GM12891 (cell line): ENCODE measurements around the gene CSAG2. TPM values are rescaled to one million over a fixed set of nuclear protein-coding genes. Genes with fewer than 3 reads are reported as not detected.
"Not testable (repeated sequence)": the region's sequence is repeated elsewhere in the genome, so short reads cannot be mapped to it uniquely, and the experiment has no call there.

Experiments
- DNase-seq: peaks from one replicate; pipeline ENCODE4 v3.0.0; 2011; ENCODE audit warnings: low spot score; ENCODE audit not compliant: insufficient read length
- FAIRE-seq: peaks from 2 replicates; lab custom pipeline; 2011; peaks lifted over from hg19 to GRCh38; lab: Jason Lieb, UNC
- PAX5 ChIP-seq: IDR thresholded peaks from 2 replicates; pipeline ENCODE4 v1.6.1; 2011; ENCODE audit warnings: low read length, moderate library complexity, mild to moderate bottlenecking; ENCODE audit not compliant: insufficient read depth, severe bottlenecking
- POLR2A ChIP-seq: IDR thresholded peaks from 2 replicates; pipeline ENCODE4 v1.6.1; 2011; ENCODE audit warnings: low read depth, low read length, control low read depth
- POLR2AphosphoS5 ChIP-seq: IDR thresholded peaks from 2 replicates; pipeline ENCODE4 v1.6.1; 2011; ENCODE audit warnings: low read depth, low read length, control low read depth
- POU2F2 ChIP-seq: IDR thresholded peaks from 2 replicates; pipeline ENCODE4 v1.6.1; 2011; ENCODE audit warnings: low read depth, mild to moderate bottlenecking, control low read depth, low read length, moderate library complexity
- SPI1 ChIP-seq: IDR thresholded peaks from 2 replicates; pipeline ENCODE4 v1.6.1; 2011; ENCODE audit warnings: low read depth, low read length, control low read depth
- TAF1 ChIP-seq: IDR thresholded peaks from 2 replicates; pipeline ENCODE4 v1.6.1; 2011; ENCODE audit warnings: low read depth, low read length, control low read depth
- polyA plus RNA-seq: library from polyadenylated mRNA; unstranded; fragments of >200 nt; gene quantifications from one replicate; pipeline ENCODE4 v1.2.1, GENCODE V29; 2012; ENCODE audit warnings: low read depth, missing spikeins, inconsistent platforms; ENCODE audit not compliant: missing spikeins

Gene CSAG2, protein sequence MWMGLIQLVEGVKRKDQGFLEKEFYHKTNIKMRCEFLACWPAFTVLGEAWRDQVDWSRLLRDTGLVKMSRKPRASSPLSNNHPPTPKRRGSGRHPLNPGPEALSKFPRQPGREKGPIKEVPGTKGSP
- polyA plus RNA-seq, result not detected

DNA sequence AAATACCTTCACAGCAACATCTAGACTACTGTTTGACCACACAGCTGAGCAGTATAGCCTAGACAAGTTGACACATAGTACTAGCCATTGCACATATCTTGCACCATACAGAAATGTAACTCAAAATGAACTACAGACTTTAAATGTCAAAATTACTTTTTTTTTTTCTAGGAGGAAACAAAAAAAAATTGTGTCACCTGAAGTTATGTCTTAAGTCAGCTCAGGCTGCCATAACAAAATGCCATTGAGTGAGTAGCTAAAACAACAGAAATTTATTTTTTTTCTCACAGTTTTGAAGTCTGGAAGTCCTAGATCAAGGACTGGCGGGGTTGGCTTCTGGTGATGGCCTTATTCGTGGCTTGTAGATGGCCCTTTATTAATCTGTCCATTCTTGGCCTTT is at the start of gene CSAG2:
Gene CSAG2, minus strand, starts transcription at position 101 of the 400 bp plus-strand sequence. CDS start 161 bp downstream, outside the sequence.
- DNase-seq, FAIRE-seq: not testable (repeated sequence)

DNA sequence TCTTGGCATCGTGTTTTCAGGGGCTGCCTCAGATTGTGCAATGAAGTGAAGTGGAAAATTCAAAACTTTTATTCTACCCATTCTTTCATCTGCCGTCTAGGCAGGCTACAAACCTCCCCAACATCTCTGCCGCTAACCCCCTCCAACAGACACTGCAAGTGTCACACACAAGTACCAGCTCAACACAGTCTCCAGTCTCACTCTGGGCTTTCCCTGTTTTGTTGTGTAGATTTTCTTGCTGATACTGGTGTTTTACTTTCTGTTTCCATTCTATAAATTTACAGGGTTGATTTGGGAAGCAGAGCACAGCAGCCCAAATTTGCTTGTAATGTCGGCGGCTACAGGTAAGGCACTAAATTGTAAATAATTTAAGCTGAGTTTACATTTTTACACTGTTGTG is 45.8 kb upstream of the CSAG2 start:
- FAIRE-seq, DNase-seq: not testable (repeated sequence)

DNA sequence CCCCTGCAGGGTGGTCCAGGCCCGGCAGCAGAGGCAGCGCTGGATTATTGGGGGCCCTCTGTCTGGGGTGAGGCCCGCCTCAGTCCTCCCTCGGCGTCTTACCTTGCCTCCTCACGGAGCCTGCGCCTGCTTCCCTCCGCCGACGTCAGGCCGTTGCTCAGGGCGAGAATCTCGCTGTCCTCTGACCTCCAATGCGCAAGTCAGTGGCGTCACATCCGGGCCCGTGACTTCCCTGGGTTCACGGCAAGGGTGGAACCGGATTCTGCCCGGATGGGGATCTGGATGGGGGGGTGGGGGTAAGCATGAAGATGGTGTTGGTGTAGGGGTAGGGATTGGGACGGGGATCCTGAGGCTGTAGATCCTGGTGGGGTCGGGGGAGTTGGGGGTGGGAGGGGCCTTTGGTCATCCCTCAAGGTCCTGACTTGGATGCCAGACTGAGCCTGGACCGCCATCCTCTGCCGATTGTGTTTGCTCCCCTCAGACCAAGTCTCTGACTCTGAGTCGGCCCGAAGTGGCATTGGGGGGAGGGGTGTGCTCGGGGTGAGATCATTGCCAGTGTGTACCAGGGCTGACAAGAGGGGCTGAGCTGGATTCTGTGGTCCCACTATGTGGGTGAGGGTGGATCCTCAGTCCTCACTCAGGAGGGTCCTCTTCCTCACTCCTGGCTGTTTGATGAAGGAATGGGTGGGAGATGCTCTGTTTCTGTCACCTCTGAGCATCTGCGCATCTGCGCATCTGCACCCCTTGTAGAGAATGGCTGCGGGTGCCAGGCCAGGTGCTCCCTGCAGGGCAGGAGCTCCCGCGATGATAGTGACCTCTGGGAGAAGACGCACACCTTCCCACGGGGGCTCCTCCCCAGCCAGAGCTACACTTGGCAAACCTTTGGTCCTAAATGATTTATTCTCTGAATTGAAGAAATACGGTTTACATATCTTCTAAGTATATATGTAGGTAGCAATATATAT is 44.9 kb upstream of the CSAG2 start, which contains the start of gene MAGEA2:
Gene MAGEA2, minus strand, starts transcription at position 157 of the 965 bp plus-strand sequence. CDS start 2,479 bp downstream, outside the sequence.
- FAIRE-seq, result peak; percentile 58

DNA sequence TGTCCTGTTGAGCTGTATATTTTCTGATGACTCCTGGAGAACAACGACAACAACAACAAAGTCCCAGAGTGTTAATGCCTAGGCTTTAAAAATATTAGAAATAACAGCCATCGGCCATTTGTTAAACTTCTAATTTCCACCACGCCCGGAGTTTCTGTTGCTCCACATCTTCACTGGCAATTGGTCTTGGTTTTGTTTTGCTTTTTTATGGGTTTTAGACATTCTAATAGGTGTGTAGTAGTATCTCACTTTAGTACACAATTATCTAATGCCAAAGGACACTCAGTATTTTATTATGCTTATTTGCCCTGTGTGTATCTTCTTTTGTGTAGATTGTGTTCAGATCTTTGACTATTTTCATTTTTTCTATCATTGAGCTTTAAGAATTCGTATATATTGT is 29.5 kb upstream of the CSAG2 start:
- no peak for FAIRE-seq

More for the DNA sequence above, 44.9 kb upstream of the CSAG2 start, which contains the start of gene MAGEA2:
- DNase-seq, result not testable (repeated sequence)

DNA sequence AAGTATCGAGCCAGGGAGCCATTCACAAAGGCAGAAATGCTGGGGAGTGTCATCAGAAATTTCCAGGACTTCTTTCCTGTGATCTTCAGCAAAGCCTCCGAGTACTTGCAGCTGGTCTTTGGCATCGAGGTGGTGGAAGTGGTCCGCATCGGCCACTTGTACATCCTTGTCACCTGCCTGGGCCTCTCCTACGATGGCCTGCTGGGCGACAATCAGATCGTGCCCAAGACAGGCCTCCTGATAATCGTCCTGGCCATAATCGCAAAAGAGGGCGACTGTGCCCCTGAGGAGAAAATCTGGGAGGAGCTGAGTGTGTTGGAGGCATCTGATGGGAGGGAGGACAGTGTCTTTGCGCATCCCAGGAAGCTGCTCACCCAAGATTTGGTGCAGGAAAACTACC is 27.5 kb upstream of the CSAG2 start:
- not testable (repeated sequence) for FAIRE-seq, DNase-seq

More for the DNA sequence above, 29.5 kb upstream of the CSAG2 start:
- no peak for DNase-seq
- TF ChIP-seq POLR2AphosphoS5, result no peak
- no peak for TF ChIP-seq POLR2A
- no peak for TF ChIP-seq TAF1
- TF ChIP-seq POU2F2, result no peak
- TF ChIP-seq SPI1, result no peak
- TF ChIP-seq PAX5, result no peak

DNA sequence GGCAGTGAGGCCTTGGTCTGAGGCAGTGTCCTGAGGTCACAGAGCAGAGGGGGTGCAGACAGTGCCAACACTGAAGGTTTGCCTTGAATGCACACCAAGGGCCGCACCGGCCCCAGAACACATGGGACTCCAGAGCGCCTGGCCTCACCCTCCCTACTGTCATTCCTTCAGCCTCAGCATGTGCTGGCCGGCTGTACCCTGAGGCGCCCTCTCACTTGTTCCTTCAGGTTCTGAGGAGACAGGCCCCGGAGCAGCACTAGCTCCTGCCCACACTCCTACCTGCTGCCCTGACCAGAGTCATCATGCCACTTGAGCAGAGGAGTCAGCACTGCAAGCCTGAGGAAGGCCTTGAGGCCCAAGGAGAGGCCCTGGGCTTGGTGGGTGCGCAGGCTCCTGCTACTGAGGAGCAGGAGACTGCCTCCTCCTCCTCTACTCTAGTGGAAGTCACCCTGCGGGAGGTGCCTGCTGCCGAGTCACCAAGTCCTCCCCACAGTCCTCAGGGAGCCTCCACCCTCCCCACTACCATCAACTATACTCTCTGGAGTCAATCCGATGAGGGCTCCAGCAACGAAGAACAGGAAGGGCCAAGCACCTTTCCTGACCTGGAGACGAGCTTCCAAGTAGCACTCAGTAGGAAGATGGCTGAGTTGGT is 26.9 kb upstream of the CSAG2 start:
- DNase-seq (no peak), FAIRE-seq (no peak)
- TF ChIP-seq POU2F2 (no peak), SPI1 (no peak), POLR2A (no peak), PAX5 (no peak), TAF1 (no peak), POLR2AphosphoS5 (no peak)

DNA sequence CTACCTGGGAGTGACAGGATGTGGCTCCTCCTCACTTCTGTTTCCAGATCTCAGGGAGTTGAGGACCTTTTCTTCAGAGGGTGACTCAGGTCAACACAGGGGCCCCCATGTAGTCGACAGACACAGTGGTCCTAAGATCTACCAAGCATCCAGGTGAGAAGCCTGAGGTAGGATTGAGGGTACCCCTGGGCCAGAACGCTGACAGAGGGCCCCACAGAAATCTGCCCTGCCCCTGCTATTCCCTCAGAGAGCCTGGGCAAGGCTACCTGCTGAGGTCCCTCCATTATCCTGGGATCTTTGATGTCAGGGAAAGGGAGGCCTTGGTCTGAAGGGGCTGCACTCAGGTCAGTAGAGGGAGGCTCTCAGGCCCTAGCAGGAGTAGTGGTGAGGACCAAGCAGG is 26.0 kb upstream of the CSAG2 start:
- FAIRE-seq, result no peak

DNA sequence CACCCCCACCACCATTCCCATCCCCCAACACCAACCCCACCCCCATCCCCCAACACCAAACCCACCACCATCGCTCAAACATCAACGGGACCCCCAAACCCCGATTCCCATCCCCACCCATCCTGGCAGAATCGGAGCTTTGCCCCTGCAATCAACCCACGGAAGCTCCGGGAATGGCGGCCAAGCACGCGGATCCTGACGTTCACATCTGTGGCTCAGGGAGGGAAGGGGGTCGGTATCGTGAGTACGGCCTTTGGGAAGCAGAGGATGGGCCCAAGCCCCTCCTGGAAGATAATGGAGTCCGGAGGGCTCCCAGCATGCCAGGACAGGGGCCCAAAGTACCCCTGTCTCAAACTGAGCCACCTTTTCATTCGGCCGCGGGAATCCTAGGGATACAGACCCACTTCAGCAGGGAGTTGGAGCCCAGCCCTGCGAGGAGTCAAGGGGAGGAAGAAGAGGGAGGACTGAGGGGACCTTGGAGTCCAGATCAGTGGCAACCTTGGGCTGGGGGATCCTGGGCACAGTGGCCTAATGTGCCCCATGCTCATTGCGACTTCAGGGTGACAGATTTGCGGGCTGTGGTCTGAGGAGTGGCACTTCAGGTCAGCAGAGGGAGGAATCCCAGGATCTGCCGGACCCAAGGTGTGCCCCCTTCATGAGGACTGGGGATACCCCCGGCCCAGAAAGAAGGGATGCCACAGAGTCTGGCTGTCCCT is 25.2 kb upstream of the CSAG2 start:
- not testable (repeated sequence) for DNase-seq, FAIRE-seq

More for the DNA sequence above, 26.0 kb upstream of the CSAG2 start:
- TF ChIP-seq PAX5, result no peak
- no peak for TF ChIP-seq TAF1
- no peak for TF ChIP-seq SPI1
- no peak for TF ChIP-seq POLR2A
- no peak for TF ChIP-seq POLR2AphosphoS5
- no peak for TF ChIP-seq POU2F2
- DNase-seq, result no peak

DNA sequence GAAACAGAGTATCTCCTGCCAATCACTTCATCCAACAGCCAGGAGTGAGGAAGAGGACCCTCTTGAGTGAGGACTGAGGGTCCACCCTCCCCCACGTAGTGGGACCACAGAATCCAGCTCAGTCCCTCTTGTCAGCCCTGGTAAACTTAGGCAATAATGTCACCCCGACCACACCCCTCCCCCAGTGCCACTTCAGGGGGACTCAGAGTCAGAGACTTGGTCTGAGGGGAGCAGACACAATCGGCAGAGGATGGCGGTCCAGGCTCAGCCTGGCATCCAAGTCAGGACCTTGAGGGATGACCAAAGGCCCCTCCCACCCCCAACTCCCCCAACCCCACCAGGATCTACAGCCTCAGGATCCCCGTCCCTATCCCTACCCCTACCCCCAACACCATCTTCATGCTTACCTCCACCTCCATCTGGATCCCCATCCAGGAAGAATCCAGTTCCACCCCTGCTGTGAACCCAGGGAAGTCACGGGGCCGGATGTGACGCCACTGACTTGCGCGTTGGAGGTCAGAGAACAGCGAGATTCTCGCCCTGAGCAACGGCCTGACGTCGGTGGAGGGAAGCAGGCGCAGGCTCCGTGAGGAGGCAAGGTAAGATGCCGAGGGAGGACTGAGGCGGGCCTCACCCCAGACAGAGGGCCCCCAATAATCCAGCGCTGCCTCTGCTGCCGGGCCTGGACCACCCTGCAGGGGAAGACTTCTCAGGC is 24.3 kb upstream of the CSAG2 start, which contains the start of the genes CSAG1 and MAGEA12:
Gene CSAG1, minus strand, starts transcription at position 461 of the 715 bp plus-strand sequence. CDS start 1,261 bp downstream, outside the sequence.
Gene MAGEA12, plus strand, starts transcription at position 497 of the 715 bp plus-strand sequence. CDS start 2,405 bp downstream, outside the sequence.
- DNase-seq (no peak), FAIRE-seq (no peak)
- TF ChIP-seq POU2F2 (no peak), PAX5 (no peak), POLR2AphosphoS5 (no peak), SPI1 (no peak), TAF1 (no peak), POLR2A (no peak)

DNA sequence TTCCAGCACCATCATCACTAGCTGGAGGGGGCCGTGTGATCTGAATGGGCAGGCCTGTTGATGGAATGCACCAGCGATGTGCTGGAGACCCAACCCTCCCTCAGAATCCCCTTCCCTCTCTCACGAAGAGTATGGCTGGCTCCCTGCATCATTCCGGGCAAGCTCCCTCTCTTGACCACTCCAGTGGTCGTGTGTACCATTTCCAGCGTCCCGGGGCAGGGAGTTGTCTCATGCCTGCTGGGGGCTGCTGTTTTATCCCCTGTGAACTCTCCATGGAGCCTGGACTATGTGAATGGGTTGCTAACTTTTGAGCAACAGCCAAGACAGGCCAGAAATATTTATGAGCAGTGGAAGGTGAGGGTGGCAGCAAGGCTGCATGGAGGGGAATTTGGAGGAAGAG is 16.3 kb upstream of the CSAG2 start:
- DNase-seq (no peak), FAIRE-seq (no peak)
- TF ChIP-seq POU2F2 (no peak), POLR2AphosphoS5 (no peak), SPI1 (no peak), POLR2A (no peak), TAF1 (no peak), PAX5 (no peak)

DNA sequence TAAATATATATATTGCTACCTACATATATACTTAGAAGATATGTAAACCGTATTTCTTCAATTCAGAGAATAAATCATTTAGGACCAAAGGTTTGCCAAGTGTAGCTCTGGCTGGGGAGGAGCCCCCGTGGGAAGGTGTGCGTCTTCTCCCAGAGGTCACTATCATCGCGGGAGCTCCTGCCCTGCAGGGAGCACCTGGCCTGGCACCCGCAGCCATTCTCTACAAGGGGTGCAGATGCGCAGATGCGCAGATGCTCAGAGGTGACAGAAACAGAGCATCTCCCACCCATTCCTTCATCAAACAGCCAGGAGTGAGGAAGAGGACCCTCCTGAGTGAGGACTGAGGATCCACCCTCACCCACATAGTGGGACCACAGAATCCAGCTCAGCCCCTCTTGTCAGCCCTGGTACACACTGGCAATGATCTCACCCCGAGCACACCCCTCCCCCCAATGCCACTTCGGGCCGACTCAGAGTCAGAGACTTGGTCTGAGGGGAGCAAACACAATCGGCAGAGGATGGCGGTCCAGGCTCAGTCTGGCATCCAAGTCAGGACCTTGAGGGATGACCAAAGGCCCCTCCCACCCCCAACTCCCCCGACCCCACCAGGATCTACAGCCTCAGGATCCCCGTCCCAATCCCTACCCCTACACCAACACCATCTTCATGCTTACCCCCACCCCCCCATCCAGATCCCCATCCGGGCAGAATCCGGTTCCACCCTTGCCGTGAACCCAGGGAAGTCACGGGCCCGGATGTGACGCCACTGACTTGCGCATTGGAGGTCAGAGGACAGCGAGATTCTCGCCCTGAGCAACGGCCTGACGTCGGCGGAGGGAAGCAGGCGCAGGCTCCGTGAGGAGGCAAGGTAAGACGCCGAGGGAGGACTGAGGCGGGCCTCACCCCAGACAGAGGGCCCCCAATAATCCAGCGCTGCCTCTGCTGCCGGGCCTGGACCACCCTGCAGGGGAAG is 5.0 kb upstream of the CSAG2 start, which contains the start of gene MAGEA2B:
Gene MAGEA2B, plus strand, starts transcription at position 814 of the 973 bp plus-strand sequence. CDS start 2,479 bp downstream, outside the sequence.
- DNase-seq, result not testable (repeated sequence)
- peak; percentile 13 for FAIRE-seq

DNA sequence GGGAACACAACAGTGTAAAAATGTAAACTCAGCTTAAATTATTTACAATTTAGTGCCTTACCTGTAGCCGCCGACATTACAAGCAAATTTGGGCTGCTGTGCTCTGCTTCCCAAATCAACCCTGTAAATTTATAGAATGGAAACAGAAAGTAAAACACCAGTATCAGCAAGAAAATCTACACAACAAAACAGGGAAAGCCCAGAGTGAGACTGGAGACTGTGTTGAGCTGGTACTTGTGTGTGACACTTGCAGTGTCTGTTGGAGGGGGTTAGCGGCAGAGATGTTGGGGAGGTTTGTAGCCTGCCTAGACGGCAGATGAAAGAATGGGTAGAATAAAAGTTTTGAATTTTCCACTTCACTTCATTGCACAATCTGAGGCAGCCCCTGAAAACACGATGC is 4.1 kb upstream of the CSAG2 start:
- FAIRE-seq, result peak; percentile 93
- not testable (repeated sequence) for DNase-seq

DNA sequence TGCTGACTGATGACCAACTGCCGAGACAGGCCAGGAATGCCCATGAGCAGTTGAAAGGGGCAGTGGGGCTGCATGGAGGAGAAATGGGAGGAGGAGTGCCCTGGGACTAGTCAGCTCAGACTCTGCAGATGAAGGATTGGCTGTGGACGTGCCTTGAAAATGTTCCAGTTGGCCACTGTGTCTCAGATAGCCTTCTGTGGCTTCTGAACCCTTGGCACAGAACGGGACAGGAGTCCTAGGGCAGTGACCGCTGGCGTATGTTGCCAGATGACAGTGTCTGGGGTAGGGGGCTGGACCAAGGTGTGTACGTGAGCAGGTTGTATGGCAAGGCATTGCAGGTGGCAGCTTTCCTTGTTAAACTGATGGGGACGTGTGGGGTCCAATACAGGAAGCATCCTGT is 2.6 kb downstream of the CSAG2 start:
- FAIRE-seq, DNase-seq: not testable (repeated sequence)
